ENCODE measurements around the gene CYP27C1.

DNA sequence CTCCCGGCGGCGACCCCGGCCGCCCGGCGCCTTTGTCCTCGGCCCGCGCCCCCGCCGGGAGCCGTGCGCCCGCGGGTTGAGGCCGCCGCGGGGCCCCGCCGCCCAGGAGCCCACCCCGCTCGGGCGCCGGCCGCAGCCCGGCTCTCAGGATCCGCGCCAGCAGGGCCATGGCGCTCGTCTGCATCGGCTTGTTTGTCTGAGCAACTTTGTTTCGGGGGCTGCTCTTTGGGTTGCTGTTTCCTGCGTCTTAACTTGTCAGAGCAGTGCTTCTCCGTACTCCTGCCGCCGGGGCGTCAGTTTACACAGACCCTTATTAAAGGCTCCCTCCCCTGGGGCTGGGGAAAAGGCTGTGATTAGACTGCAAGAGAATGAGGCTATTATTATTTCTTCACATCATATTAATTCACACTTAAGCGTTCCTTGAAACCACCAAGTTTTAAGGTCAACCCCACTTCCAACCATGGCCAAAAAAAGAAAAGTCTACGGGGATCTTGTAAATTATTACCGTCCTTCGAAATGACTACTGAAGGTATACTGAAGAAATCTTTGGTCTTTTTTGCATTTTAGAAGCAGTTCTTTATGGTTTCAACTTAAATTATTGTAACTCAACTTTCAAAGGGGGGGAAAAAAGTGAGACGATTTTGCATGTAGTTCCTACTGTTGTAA, at the start of gene CYP27C1:
- TF ChIP-seq, protein P1, sequence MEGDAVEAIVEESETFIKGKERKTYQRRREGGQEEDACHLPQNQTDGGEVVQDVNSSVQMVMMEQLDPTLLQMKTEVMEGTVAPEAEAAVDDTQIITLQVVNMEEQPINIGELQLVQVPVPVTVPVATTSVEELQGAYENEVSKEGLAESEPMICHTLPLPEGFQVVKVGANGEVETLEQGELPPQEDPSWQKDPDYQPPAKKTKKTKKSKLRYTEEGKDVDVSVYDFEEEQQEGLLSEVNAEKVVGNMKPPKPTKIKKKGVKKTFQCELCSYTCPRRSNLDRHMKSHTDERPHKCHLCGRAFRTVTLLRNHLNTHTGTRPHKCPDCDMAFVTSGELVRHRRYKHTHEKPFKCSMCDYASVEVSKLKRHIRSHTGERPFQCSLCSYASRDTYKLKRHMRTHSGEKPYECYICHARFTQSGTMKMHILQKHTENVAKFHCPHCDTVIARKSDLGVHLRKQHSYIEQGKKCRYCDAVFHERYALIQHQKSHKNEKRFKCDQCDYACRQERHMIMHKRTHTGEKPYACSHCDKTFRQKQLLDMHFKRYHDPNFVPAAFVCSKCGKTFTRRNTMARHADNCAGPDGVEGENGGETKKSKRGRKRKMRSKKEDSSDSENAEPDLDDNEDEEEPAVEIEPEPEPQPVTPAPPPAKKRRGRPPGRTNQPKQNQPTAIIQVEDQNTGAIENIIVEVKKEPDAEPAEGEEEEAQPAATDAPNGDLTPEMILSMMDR (IDR thresholded peaks at IDR 0.05; ENCODE audit: poor library complexity, severe bottlenecking): no peak
- TF ChIP-seq POLR2AphosphoS5 (IDR thresholded peaks at IDR 0.05) (no peak), EP300 (conservative IDR thresholded peaks at IDR 0.05; ENCODE audit: poor library complexity, severe bottlenecking) (no peak), TAF1 (IDR thresholded peaks at IDR 0.05; ENCODE audit: low read depth) (no peak), MXI1 (conservative IDR thresholded peaks at IDR 0.05; ENCODE audit: poor library complexity, severe bottlenecking) (no peak)

All from neural cell (in vitro differentiated cells).